GM12878 (cell line): ENCODE data around the gene TUBA3E. TPM values are rescaled to one million over a fixed set of nuclear protein-coding genes. Genes with fewer than 3 reads are reported as not detected.
"Not testable (repeated sequence)": the region's sequence is repeated elsewhere in the genome, so short reads cannot be mapped to it uniquely, and the experiment has no call there.

Experiments used
- ATAC-seq: fragments of 200-7000 bp; cut with Tn5 transposase; 3 replicates; pipeline ENCODE4 v1.9.1; 2020; ENCODE audit warnings: mild to moderate bottlenecking, moderate library complexity
- BruUV-seq: library from RNA; stranded (reverse); fragments of 400-500 nt; replicated peaks from 2 replicates; lab custom pipeline; 2021; lab: Mats Ljungman, UMichigan
- CTCF ChIA-PET: fragments of 300-600 bp; sonication (Branson Sonifier 250); formaldehyde crosslinking; extraction: SDS; loops from one replicate; lab custom pipeline; 2021; ENCODE audit warnings: inconsistent platforms; lab: Yijun Ruan, JAX
- POLR2A ChIA-PET: fragments of 350-600 bp; formaldehyde crosslinking; extraction: SDS; loops from one replicate; lab custom pipeline; 2021; ENCODE audit warnings: inconsistent platforms; lab: Charles Lee
- RAD21 ChIA-PET: fragments of 300-600 bp; sonication (Branson Sonifier 250); formaldehyde crosslinking; loops from one replicate; lab custom pipeline; 2023; ENCODE audit warnings: antibody characterized with exemption; ENCODE audit not compliant: unreplicated experiment; lab: Charles Lee
- SMC1A ChIA-PET: fragments of 300-600 bp; sonication (Branson Sonifier 250); formaldehyde crosslinking; loops from one replicate; lab custom pipeline; 2023; ENCODE audit not compliant: unreplicated experiment, uncharacterized antibody; lab: Charles Lee
- DNase-seq: peaks from one replicate; pipeline ENCODE4 v3.0.0-alpha.2; 2011; ENCODE audit warnings: low read depth, low spot score
- FAIRE-seq: peaks from 3 replicates; lab custom pipeline; 2011; peaks lifted over from hg19 to GRCh38; lab: Jason Lieb, UNC
- H2AFZ ChIP-seq: 2 replicates; pipeline ENCODE4 v1.6.0; 2011; ENCODE audit warnings: low read depth, low read length, control low read depth; ENCODE audit not compliant: control insufficient read depth
- H3K27ac ChIP-seq: 2 replicates; pipeline ENCODE4 v1.5.1; 2011; ENCODE audit warnings: control low read depth; ENCODE audit not compliant: control insufficient read depth, insufficient read depth
- H3K27me3 ChIP-seq, 2 experiments: replicated peaks in 1 of 2; 2 replicates each; pipeline versions ENCODE4 v1.6.0 to v1.6.1; 2011; ENCODE audit warnings: low read length in 1 of 2; ENCODE audit not compliant: control insufficient read depth in 2 of 2, insufficient read depth in 2 of 2
- H3K36me3 ChIP-seq, 2 experiments: 2 replicates each; pipeline ENCODE4 v1.5.1; 2011; ENCODE audit warnings: low read length in 1 of 2; ENCODE audit not compliant: control insufficient read depth in 2 of 2, insufficient read depth in 2 of 2
- H3K4me1 ChIP-seq: 2 replicates; pipeline ENCODE4 v1.6.1; 2011; ENCODE audit warnings: mild to moderate bottlenecking, low read length, moderate library complexity, mixed read lengths; ENCODE audit not compliant: control insufficient read depth, insufficient read depth
- H3K4me2 ChIP-seq: 2 replicates; pipeline ENCODE4 v1.6.0; 2011; ENCODE audit warnings: control low read depth; ENCODE audit not compliant: control insufficient read depth, insufficient read depth
- H3K4me3 ChIP-seq: fragments of 200-600 bp; sonication (generic); 2 replicates; pipeline ENCODE4 v1.5.1; 2016
- H3K79me2 ChIP-seq: 2 replicates; pipeline ENCODE4 v1.6.0; 2011; ENCODE audit warnings: low read length; ENCODE audit not compliant: control insufficient read depth, insufficient read depth
- H3K9ac ChIP-seq: 2 replicates; pipeline ENCODE4 v1.8.0; 2011; ENCODE audit warnings: low read length, control low read depth, mixed read lengths; ENCODE audit not compliant: control insufficient read depth, insufficient read depth
- H3K9me3 ChIP-seq: replicated peaks from 3 replicates; pipeline ENCODE4 v1.5.1; 2011; ENCODE audit warnings: mild to moderate bottlenecking, low read length; ENCODE audit not compliant: control insufficient read depth, insufficient read depth
- H4K20me1 ChIP-seq: 2 replicates; pipeline ENCODE4 v1.6.0; 2011; ENCODE audit not compliant: control insufficient read depth, insufficient read depth
- CREB1 ChIP-seq: IDR thresholded peaks from 2 replicates; pipeline ENCODE4 v1.6.1; 2012; ENCODE audit warnings: low read depth, mild to moderate bottlenecking, inconsistent platforms
- CREM ChIP-seq: IDR thresholded peaks from 2 replicates; pipeline ENCODE4 v1.6.1; 2014; ENCODE audit warnings: antibody characterized with exemption, low read depth
- GABPA ChIP-seq: IDR thresholded peaks from 2 replicates; pipeline ENCODE4 v1.6.1; 2014; ENCODE audit warnings: antibody characterized with exemption, low read depth, mild to moderate bottlenecking, inconsistent platforms
- POLR2A ChIP-seq: IDR thresholded peaks from 2 replicates; pipeline ENCODE4 v1.6.1; 2011; ENCODE audit warnings: low read depth, mild to moderate bottlenecking, low read length
- RUNX3 ChIP-seq: IDR thresholded peaks from 2 replicates; pipeline ENCODE4 v1.6.1; 2012; ENCODE audit warnings: low read length, inconsistent platforms
- YY1 ChIP-seq: IDR thresholded peaks from 2 replicates; pipeline ENCODE4 v1.6.1; 2011; ENCODE audit warnings: low read depth, mild to moderate bottlenecking, low read length
- WGBS: methylation state at CpG from one replicate; pipeline ENCODE4 v1.1.6; 2016; ENCODE audit warnings: low lambda C conversion rate; ENCODE audit not compliant: insufficient replicate concordance, insufficient coverage; ENCODE audit errors: missing lambda C conversion rate; 5-methylcytosine and 5-hydroxymethylcytosine counted together
- in situ Hi-C: fragments of 300-500 bp; cut with MboI; formaldehyde crosslinking; loops from 9 replicates; pipeline ENCODE4 v1.14.3; 2018; ENCODE audit warnings: mixed read lengths
- intact Hi-C: fragments of 100-400 bp; cut with micrococcal nuclease; formaldehyde crosslinking; loops from one replicate; pipeline ENCODE4 v1.14.2; 2022; ENCODE audit not compliant: unreplicated experiment
- polyA plus RNA-seq, 11 experiments: library from polyadenylated mRNA; depleted of rRNA in 4 of 11; unstranded in 6 of 11; stranded (reverse) in 5 of 11; fragments of >200 nt; fragmentation: Nextera tagmentation in 4 of 11; fragmentation: Illumina TruSeq in 1 of 11; extraction: Ambion mirVana in 4 of 11; extraction: Trizol in 1 of 11; gene quantifications; 1 replicate in 1 of 11; 2 replicates in 10 of 11; pipeline versions ENCODE4 v1.2.1 to v1.2.3, GENCODE V29; 2011 to 2016; ENCODE audit warnings: inconsistent platforms in 2 of 11, missing spikeins in 2 of 11, low read depth in 1 of 11
- total RNA-seq, 4 experiments: library from RNA; depleted of rRNA in 3 of 4; stranded (reverse); fragments of >200 nt in 3 of 4; fragmentation: Illumina TruSeq in 1 of 4; extraction: Trizol in 1 of 4; gene quantifications; 2 replicates each; pipeline versions ENCODE4 v1.2.1 to v1.2.3, GENCODE V29; 2013 to 2021

Gene TUBA3E
- total and polyA plus RNA-seq, 10 of the 15 experiments (the other 5 are each of a cell fraction or from before 2014, with no cell fraction given): not detected

GRCh38 chr2:130229161-130229510 lies 30.9 kb upstream of the TUBA3E start:
- H3K4me2 ChIP-seq, H3K4me1 ChIP-seq, H2AFZ ChIP-seq, H4K20me1 ChIP-seq, BruUV-seq, SMC1A ChIA-PET, H3K36me3 ChIP-seq, POLR2A ChIA-PET, H3K9me3 ChIP-seq, CTCF ChIA-PET, RAD21 ChIA-PET, H3K79me2 ChIP-seq, H3K27me3 ChIP-seq, in situ Hi-C loops, ATAC-seq, intact Hi-C loops, DNase-seq, FAIRE-seq: not testable (repeated sequence)
- H3K27ac ChIP-seq: 0 out of 2 replicates have a peak overlapping the region, but pooled peaks have one; percentile 2
- 61% methylated on average over 17 of the region's 48 CpGs for WGBS
- TF ChIP-seq RUNX3 (peak; percentile 45; the same call in 1 of the 2 replicates), GABPA (peak; percentile 83), CREM (0 out of 2 replicates have a peak, but pooled peaks have one; percentile 49), YY1 (peak; percentile 53; the same call in 1 of the 2 replicates), POLR2A (peak; percentile 52; the same call in 1 of the 2 replicates), CREB1 (peak; percentile 59; the same call in 1 of the 2 replicates)
- H3K4me3 ChIP-seq: 0 out of 2 replicates have a peak overlapping the region, but pooled peaks have one; percentile 27
- peak overlapping the region; percentile 35; the same call in 1 of the 2 replicates for H3K9ac ChIP-seq

GRCh38 chr2:130228467-130229160 lies 30.4 kb upstream of the TUBA3E start:
- SMC1A ChIA-PET, CTCF ChIA-PET, in situ Hi-C loops, BruUV-seq, H3K27me3 ChIP-seq, POLR2A ChIA-PET, ATAC-seq, H3K4me2 ChIP-seq, H3K4me1 ChIP-seq, H3K9ac ChIP-seq, H3K36me3 ChIP-seq, H3K9me3 ChIP-seq, H4K20me1 ChIP-seq, H3K27ac ChIP-seq, intact Hi-C loops, H3K79me2 ChIP-seq, H3K4me3 ChIP-seq, RAD21 ChIA-PET, DNase-seq, FAIRE-seq: not testable (repeated sequence)
- 87% methylated on average over 45 of the region's 69 CpGs for WGBS
- 0 out of 2 replicates have a peak overlapping the region, but pooled peaks have one; percentile 12 for H2AFZ ChIP-seq

- BruUV-seq, H4K20me1 ChIP-seq, H3K27ac ChIP-seq, H3K36me3 ChIP-seq, H3K9ac ChIP-seq, H3K9me3 ChIP-seq, H3K4me2 ChIP-seq, H3K27me3 ChIP-seq, intact Hi-C loops, RAD21 ChIA-PET, SMC1A ChIA-PET, FAIRE-seq, H2AFZ ChIP-seq, H3K79me2 ChIP-seq, POLR2A ChIA-PET, DNase-seq, in situ Hi-C loops, ATAC-seq, CTCF ChIA-PET, H3K4me3 ChIP-seq, H3K4me1 ChIP-seq: not testable (repeated sequence)
- 93% methylated on average over 14 of the region's 21 CpGs for WGBS
Observed at GRCh38 chr2:130228005-130228404, 29.8 kb upstream of the TUBA3E start.
